ENCODE results near the gene PDE5A. TPM values are rescaled to one million over a fixed set of nuclear protein-coding genes. Genes with fewer than 3 reads are reported as not detected.

Gene PDE5A
- total RNA-seq, 1 experiment from 2014 or later: 114 TPM

GRCh38 chr4:119512398-119512797 lies 116.2 kb downstream of the PDE5A start:
- CTCF ChIA-PET: no interaction called here
- intact Hi-C loops (cut with micrococcal nuclease; ENCODE audit: unreplicated experiment) (no loop called here), in situ Hi-C loops (cut with HindIII; ENCODE audit: low pct_unique_long_range_greater_than_20kb, low sequenced_read_pairs) (no loop called here)
- Histone ChIP-seq H3K36me3 (ENCODE audit: control insufficient read depth, insufficient read depth, low read length) (peaks cover 56% of the 10 kb centered on the region), H3K4me3 (ENCODE audit: low read depth in 2 of 2, low read length in 2 of 2) (no peak overlapping the region), H3K27me3 (ENCODE audit: control insufficient read depth, insufficient read depth, low read length) (no peaks in the 10 kb centered on the region), H3K27ac (ENCODE audit: low read length) (no peak overlapping the region), H3K9me3 (ENCODE audit: control insufficient read depth, insufficient read depth, low read depth, low read length) (no peaks in the 10 kb centered on the region), H3K4me1 (ENCODE audit: control insufficient read depth, insufficient read depth, low read length) (no peaks in the 10 kb centered on the region)
- BruUV-seq (replicated peaks): no TSS peak
- DNase-seq (ENCODE audit: low read depth, low spot score) (no peak), ATAC-seq (no peak)
- TF ChIP-seq CTCF (IDR thresholded peaks at IDR 0.05) (no peak), TCF7L2 (IDR thresholded peaks at IDR 0.05; ENCODE audit: low read depth, low read length) (no peak), SIN3A (IDR thresholded peaks at IDR 0.05; ENCODE audit: borderline replicate concordance, insufficient read depth, low read depth, low read length) (no peak), REST (IDR thresholded peaks at IDR 0.05; ENCODE audit: insufficient read depth in 1 of 2, low read depth in 2 of 2, low read length in 1 of 2) (no peak), POLR2AphosphoS5 (IDR thresholded peaks at IDR 0.05; ENCODE audit: low read depth, low read length) (no peak)
- POLR2A ChIA-PET: no interaction called here

- intact Hi-C loops (cut with micrococcal nuclease; ENCODE audit: unreplicated experiment): no loop called here
- Histone ChIP-seq H3K27ac (ENCODE audit: low read length) (no peak overlapping the region), H3K4me3 (ENCODE audit: low read depth in 2 of 2, low read length in 2 of 2) (no peak overlapping the region), H3K4me1 (ENCODE audit: control insufficient read depth, insufficient read depth, low read length) (no peaks in the 10 kb centered on the region), H3K9me3 (ENCODE audit: control insufficient read depth, insufficient read depth, low read depth, low read length) (no peaks in the 10 kb centered on the region), H3K27me3 (ENCODE audit: control insufficient read depth, insufficient read depth, low read length) (no peaks in the 10 kb centered on the region), H3K36me3 (ENCODE audit: control insufficient read depth, insufficient read depth, low read length) (peaks cover 60% of the 10 kb centered on the region)
- ATAC-seq (no peak), DNase-seq (ENCODE audit: low read depth, low spot score) (no peak)
- in situ Hi-C loops (cut with HindIII; ENCODE audit: low pct_unique_long_range_greater_than_20kb, low sequenced_read_pairs): no loop called here
- ChIA-PET POLR2A (no interaction called here), CTCF (no interaction called here)
- TF ChIP-seq REST (IDR thresholded peaks at IDR 0.05; ENCODE audit: insufficient read depth in 1 of 2, low read depth in 2 of 2, low read length in 1 of 2) (no peak), TCF7L2 (IDR thresholded peaks at IDR 0.05; ENCODE audit: low read depth, low read length) (no peak), POLR2AphosphoS5 (IDR thresholded peaks at IDR 0.05; ENCODE audit: low read depth, low read length) (no peak), SIN3A (IDR thresholded peaks at IDR 0.05; ENCODE audit: borderline replicate concordance, insufficient read depth, low read depth, low read length) (no peak), CTCF (IDR thresholded peaks at IDR 0.05) (no peak)
- BruUV-seq (replicated peaks): no TSS peak
Observed at GRCh38 chr4:119510395-119511149, 118.0 kb downstream of the PDE5A start.
